ENCODE results near the gene KCNN1. TPM values are rescaled to one million over a fixed set of nuclear protein-coding genes. Genes with fewer than 3 reads are reported as not detected.

Gene KCNN1
- total and polyA plus RNA-seq, 2 of the 13 experiments (the other 11 are each of a cell fraction or from before 2014, with no cell fraction given) = 0.04 TPM; not detected in 1

- TF ChIP-seq YEATS2 (CRISPR knock-in tag; IDR thresholded peaks at IDR 0.05; ENCODE audit: borderline replicate concordance) = peak; percentile 39; the same call in 1 of the 2 replicates
- no peak for TF ChIP-seq ZNF281 (CRISPR knock-in tag; IDR thresholded peaks at IDR 0.05; ENCODE audit: borderline replicate concordance)
- no peak for TF ChIP-seq JARID2 (CRISPR knock-in tag; IDR thresholded peaks at IDR 0.05; ENCODE audit: insufficient replicate concordance)
- TF ChIP-seq TARDBP (CRISPR knock-in tag; IDR thresholded peaks at IDR 0.05) = no peak
- TF ChIP-seq ZSCAN22 (CRISPR knock-in tag; IDR thresholded peaks at IDR 0.05) = no peak
- no peak for TF ChIP-seq NAIF1 (CRISPR knock-in tag; IDR thresholded peaks at IDR 0.05; ENCODE audit: borderline replicate concordance)
- no peak for TF ChIP-seq SYNCRIP (IDR thresholded peaks at IDR 0.05; ENCODE audit: insufficient read depth, low read depth, low read length)
- no peak for TF ChIP-seq DR1 (CRISPR knock-in tag; IDR thresholded peaks at IDR 0.05)
- TF ChIP-seq NFE2L1 (CRISPR knock-in tag; IDR thresholded peaks at IDR 0.05; ENCODE audit: borderline replicate concordance) = no peak
- no peak for TF ChIP-seq ZNF619 (CRISPR knock-in tag; IDR thresholded peaks at IDR 0.05)
- TF ChIP-seq ZNF761 (CRISPR knock-in tag; conservative IDR thresholded peaks at IDR 0.05) = no peak
- TF ChIP-seq NFATC3 (CRISPR knock-in tag; IDR thresholded peaks at IDR 0.05) = no peak
- TF ChIP-seq KIAA2018 (CRISPR knock-in tag; IDR thresholded peaks at IDR 0.05; ENCODE audit: borderline replicate concordance) = no peak
- 0 out of 2 replicates have a peak, but pooled peaks have one; percentile 41 for TF ChIP-seq ZNF724P (CRISPR knock-in tag; IDR thresholded peaks at IDR 0.05; ENCODE audit: borderline replicate concordance)
- TF ChIP-seq CCDC6 (CRISPR knock-in tag; IDR thresholded peaks at IDR 0.05) = peak; percentile 84
- no peak; the same call in 1 of the 2 replicates for TF ChIP-seq NFYC (CRISPR knock-in tag; IDR thresholded peaks at IDR 0.05)
- TF ChIP-seq MEIS1 (CRISPR knock-in tag; IDR thresholded peaks at IDR 0.05; ENCODE audit: borderline replicate concordance) = no peak
- no peak for TF ChIP-seq SSRP1 (CRISPR knock-in tag; IDR thresholded peaks at IDR 0.05)
- TF ChIP-seq SMYD3 (CRISPR knock-in tag; IDR thresholded peaks at IDR 0.05) = no peak
Measured at GRCh38 chr19:18000915-18001776, 34.2 kb downstream of the KCNN1 start (continued).
